NB4 (cell line): ENCODE results near the gene RRH.

Experiments
- CTCF ChIP-seq: IDR thresholded peaks from one replicate; pipeline ENCODE4 v1.5.1; 2012; ENCODE audit warnings: low read depth, low read length
- MYC ChIP-seq: IDR thresholded peaks from 2 replicates; pipeline ENCODE4 v1.6.1; 2011; ENCODE audit warnings: low read depth, low read length
- POLR2A ChIP-seq: IDR thresholded peaks from 2 replicates; pipeline ENCODE4 v1.6.1; 2011; ENCODE audit warnings: mild to moderate bottlenecking; ENCODE audit not compliant: insufficient read length; ENCODE audit errors: extremely low read depth

GRCh38 chr4:109798866-109799265 is 28.9 kb upstream of the RRH start:
- TF ChIP-seq CTCF (no peak), MYC (no peak), POLR2A (no peak)
